ENCODE measurements around the gene ROR1. TPM values are rescaled to one million over a fixed set of nuclear protein-coding genes. Genes with fewer than 3 reads are reported as not detected.

Gene ROR1
- total RNA-seq, 6 donors from 2014 or later, result 19.7 to 39.8 (median 28.5) TPM

GRCh38 chr1:63987628-63988024, 213.8 kb downstream of the ROR1 start:
- no peak overlapping the region for H3K4me3 ChIP-seq
- TF ChIP-seq POLR2AphosphoS5 (IDR thresholded peaks at IDR 0.05), result no peak
- no peak for TF ChIP-seq EP300 (IDR thresholded peaks at IDR 0.05)
- no peak for TF ChIP-seq POLR2A (IDR thresholded peaks at IDR 0.05)
- TF ChIP-seq CTCF (IDR thresholded peaks at IDR 0.05), result no peak
- H3K27me3 ChIP-seq, result no peaks in the 10 kb centered on the region
- ATAC-seq (ENCODE audit: low FRiP score in 2 of 2) (no peak), DNase-seq (no peak)
- WGBS, 2 donors, result 68 to 74% methylated on average over 3 of the region's 3 CpGs
- no peaks in the 10 kb centered on the region for H3K36me3 ChIP-seq
- no peaks in the 10 kb centered on the region for H3K9me3 ChIP-seq
- H3K27ac ChIP-seq, result no peak overlapping the region
- peaks cover 0 to 17% (median 0%) of the 10 kb centered on the region in 4 donors for H3K4me1 ChIP-seq

GRCh38 chr1:63988941-63989340, 215.1 kb downstream of the ROR1 start:
- DNase-seq (no peak), ATAC-seq (ENCODE audit: low FRiP score in 2 of 2) (no peak)
- 72 to 81% methylated on average over 2 of the region's 2 CpGs for WGBS, 2 donors
- Histone ChIP-seq H3K4me3 (no peak overlapping the region), H3K9me3 (no peaks in the 10 kb centered on the region), H3K27me3 (no peaks in the 10 kb centered on the region), H3K36me3 (no peaks in the 10 kb centered on the region), H3K4me1 (peaks cover 0 to 9% (median 0%) of the 10 kb centered on the region in 4 donors), H3K27ac (no peak overlapping the region)
- TF ChIP-seq EP300 (IDR thresholded peaks at IDR 0.05), result no peak
- no peak for TF ChIP-seq CTCF (IDR thresholded peaks at IDR 0.05)
- TF ChIP-seq POLR2AphosphoS5 (IDR thresholded peaks at IDR 0.05), result no peak

GRCh38 chr1:63991685-63992084, 217.9 kb downstream of the ROR1 start:
- DNase-seq, result no peak
- Histone ChIP-seq H3K4me3 (no peak overlapping the region), H3K4me1 (no peaks in the 10 kb centered on the region), H3K27me3 (no peaks in the 10 kb centered on the region), H3K36me3 (no peaks in the 10 kb centered on the region), H3K9me3 (no peaks in the 10 kb centered on the region), H3K27ac (no peak overlapping the region)
- TF ChIP-seq POLR2A (IDR thresholded peaks at IDR 0.05) (no peak), CTCF (IDR thresholded peaks at IDR 0.05) (no peak), EP300 (IDR thresholded peaks at IDR 0.05) (no peak), POLR2AphosphoS5 (IDR thresholded peaks at IDR 0.05) (no peak)
- no peak for ATAC-seq (ENCODE audit: low FRiP score in 2 of 2)
- 48 to 68% methylated on average over 2 of the region's 2 CpGs for WGBS, 2 donors

- WGBS, 2 donors, result 71 to 89% methylated on average over 3 of the region's 3 CpGs
- Histone ChIP-seq H3K27me3 (no peaks in the 10 kb centered on the region), H3K4me1 (no peaks in the 10 kb centered on the region), H3K36me3 (no peaks in the 10 kb centered on the region), H3K4me3 (no peak overlapping the region), H3K9me3 (no peaks in the 10 kb centered on the region), H3K27ac (no peak overlapping the region)
- no peak for DNase-seq
- TF ChIP-seq EP300 (IDR thresholded peaks at IDR 0.05) (no peak), CTCF (IDR thresholded peaks at IDR 0.05) (no peak), POLR2A (IDR thresholded peaks at IDR 0.05) (no peak), POLR2AphosphoS5 (IDR thresholded peaks at IDR 0.05) (no peak)
- ATAC-seq (ENCODE audit: low FRiP score in 2 of 2), result no peak
Measured at GRCh38 chr1:64000021-64000420, 226.2 kb downstream of the ROR1 start.

GRCh38 chr1:64001038-64001437, 227.2 kb downstream of the ROR1 start:
- WGBS, 2 donors, result 85 to 92% methylated on average over 2 of the region's 2 CpGs
- TF ChIP-seq POLR2AphosphoS5 (IDR thresholded peaks at IDR 0.05) (no peak), CTCF (IDR thresholded peaks at IDR 0.05) (no peak), EP300 (IDR thresholded peaks at IDR 0.05) (no peak), POLR2A (IDR thresholded peaks at IDR 0.05) (no peak)
- Histone ChIP-seq H3K36me3 (no peaks in the 10 kb centered on the region), H3K27ac (no peak overlapping the region), H3K4me3 (no peak overlapping the region), H3K27me3 (no peaks in the 10 kb centered on the region), H3K4me1 (peaks cover 0 to 3% (median under 1%) of the 10 kb centered on the region in 4 donors), H3K9me3 (no peaks in the 10 kb centered on the region)
- DNase-seq (no peak), ATAC-seq (ENCODE audit: low FRiP score in 2 of 2) (no peak)
